GM12878 (cell line): ENCODE data around the gene TOX2. TPM values are rescaled to one million over a fixed set of nuclear protein-coding genes. Genes with fewer than 3 reads are reported as not detected.

Experiments used
- ATAC-seq: fragments of 200-7000 bp; cut with Tn5 transposase; 3 replicates; pipeline ENCODE4 v1.9.1; 2020; ENCODE audit warnings: mild to moderate bottlenecking, moderate library complexity
- BruUV-seq: library from RNA; stranded (reverse); fragments of 400-500 nt; replicated peaks from 2 replicates; lab custom pipeline; 2021; lab: Mats Ljungman, UMichigan
- CTCF ChIA-PET: fragments of 300-600 bp; sonication (Branson Sonifier 250); formaldehyde crosslinking; extraction: SDS; loops from one replicate; lab custom pipeline; 2021; ENCODE audit warnings: inconsistent platforms; lab: Yijun Ruan, JAX
- POLR2A ChIA-PET: fragments of 350-600 bp; formaldehyde crosslinking; extraction: SDS; loops from one replicate; lab custom pipeline; 2021; ENCODE audit warnings: inconsistent platforms; lab: Charles Lee
- RAD21 ChIA-PET: fragments of 300-600 bp; sonication (Branson Sonifier 250); formaldehyde crosslinking; loops from one replicate; lab custom pipeline; 2023; ENCODE audit warnings: antibody characterized with exemption; ENCODE audit not compliant: unreplicated experiment; lab: Charles Lee
- SMC1A ChIA-PET: fragments of 300-600 bp; sonication (Branson Sonifier 250); formaldehyde crosslinking; loops from one replicate; lab custom pipeline; 2023; ENCODE audit not compliant: unreplicated experiment, uncharacterized antibody; lab: Charles Lee
- DNase-seq: peaks from one replicate; pipeline ENCODE4 v3.0.0-alpha.2; 2011; ENCODE audit warnings: low read depth, low spot score
- FAIRE-seq: peaks from 3 replicates; lab custom pipeline; 2011; peaks lifted over from hg19 to GRCh38; lab: Jason Lieb, UNC
- H2AFZ ChIP-seq: 2 replicates; pipeline ENCODE4 v1.6.0; 2011; ENCODE audit warnings: low read depth, low read length, control low read depth; ENCODE audit not compliant: control insufficient read depth
- H3K27ac ChIP-seq: 2 replicates; pipeline ENCODE4 v1.5.1; 2011; ENCODE audit warnings: control low read depth; ENCODE audit not compliant: control insufficient read depth, insufficient read depth
- H3K27me3 ChIP-seq, 2 experiments: replicated peaks in 1 of 2; 2 replicates each; pipeline versions ENCODE4 v1.6.0 to v1.6.1; 2011; ENCODE audit warnings: low read length in 1 of 2; ENCODE audit not compliant: control insufficient read depth in 2 of 2, insufficient read depth in 2 of 2
- H3K36me3 ChIP-seq, 2 experiments: 2 replicates each; pipeline ENCODE4 v1.5.1; 2011; ENCODE audit warnings: low read length in 1 of 2; ENCODE audit not compliant: control insufficient read depth in 2 of 2, insufficient read depth in 2 of 2
- H3K4me1 ChIP-seq: 2 replicates; pipeline ENCODE4 v1.6.1; 2011; ENCODE audit warnings: mild to moderate bottlenecking, low read length, moderate library complexity, mixed read lengths; ENCODE audit not compliant: control insufficient read depth, insufficient read depth
- H3K4me2 ChIP-seq: 2 replicates; pipeline ENCODE4 v1.6.0; 2011; ENCODE audit warnings: control low read depth; ENCODE audit not compliant: control insufficient read depth, insufficient read depth
- H3K4me3 ChIP-seq: fragments of 200-600 bp; sonication (generic); 2 replicates; pipeline ENCODE4 v1.5.1; 2016
- H3K79me2 ChIP-seq: 2 replicates; pipeline ENCODE4 v1.6.0; 2011; ENCODE audit warnings: low read length; ENCODE audit not compliant: control insufficient read depth, insufficient read depth
- H3K9ac ChIP-seq: 2 replicates; pipeline ENCODE4 v1.8.0; 2011; ENCODE audit warnings: low read length, control low read depth, mixed read lengths; ENCODE audit not compliant: control insufficient read depth, insufficient read depth
- H3K9me3 ChIP-seq: replicated peaks from 3 replicates; pipeline ENCODE4 v1.5.1; 2011; ENCODE audit warnings: mild to moderate bottlenecking, low read length; ENCODE audit not compliant: control insufficient read depth, insufficient read depth
- H4K20me1 ChIP-seq: 2 replicates; pipeline ENCODE4 v1.6.0; 2011; ENCODE audit not compliant: control insufficient read depth, insufficient read depth
- GATAD2B ChIP-seq: fragments of 450-650 bp; conservative IDR thresholded peaks from 2 replicates; pipeline ENCODE4 v1.6.1; 2017; ENCODE audit warnings: low read depth, mild to moderate bottlenecking, moderate library complexity
- MEF2B ChIP-seq: fragments of 450-650 bp; IDR thresholded peaks from 2 replicates; pipeline ENCODE4 v1.6.1; 2018; ENCODE audit warnings: mild to moderate bottlenecking, moderate library complexity; ENCODE audit not compliant: partially characterized antibody, poor library complexity, severe bottlenecking
- NR2C1 ChIP-seq: fragments of 450-650 bp; IDR thresholded peaks from 2 replicates; pipeline ENCODE4 v1.6.1; 2017; ENCODE audit warnings: antibody characterized with exemption, mild to moderate bottlenecking, moderate library complexity
- TBL1XR1 ChIP-seq: IDR thresholded peaks from 2 replicates; pipeline ENCODE4 v1.6.1; 2012; ENCODE audit warnings: low read depth, low read length, improper control_type of control experiment
- WGBS: methylation state at CpG from one replicate; pipeline ENCODE4 v1.1.6; 2016; ENCODE audit warnings: low lambda C conversion rate; ENCODE audit not compliant: insufficient replicate concordance, insufficient coverage; ENCODE audit errors: missing lambda C conversion rate; 5-methylcytosine and 5-hydroxymethylcytosine counted together
- in situ Hi-C: fragments of 300-500 bp; cut with MboI; formaldehyde crosslinking; loops from 9 replicates; pipeline ENCODE4 v1.14.3; 2018; ENCODE audit warnings: mixed read lengths
- intact Hi-C: fragments of 100-400 bp; cut with micrococcal nuclease; formaldehyde crosslinking; loops from one replicate; pipeline ENCODE4 v1.14.2; 2022; ENCODE audit not compliant: unreplicated experiment
- polyA plus RNA-seq, 11 experiments: library from polyadenylated mRNA; depleted of rRNA in 4 of 11; unstranded in 6 of 11; stranded (reverse) in 5 of 11; fragments of >200 nt; fragmentation: Nextera tagmentation in 4 of 11; fragmentation: Illumina TruSeq in 1 of 11; extraction: Ambion mirVana in 4 of 11; extraction: Trizol in 1 of 11; gene quantifications; 1 replicate in 1 of 11; 2 replicates in 10 of 11; pipeline versions ENCODE4 v1.2.1 to v1.2.3, GENCODE V29; 2011 to 2016; ENCODE audit warnings: inconsistent platforms in 2 of 11, missing spikeins in 2 of 11, low read depth in 1 of 11
- total RNA-seq, 4 experiments: library from RNA; depleted of rRNA in 3 of 4; stranded (reverse); fragments of >200 nt in 3 of 4; fragmentation: Illumina TruSeq in 1 of 4; extraction: Trizol in 1 of 4; gene quantifications; 2 replicates each; pipeline versions ENCODE4 v1.2.1 to v1.2.3, GENCODE V29; 2013 to 2021
- TF ChIP-seq, protein P1 (sequence below), 3 experiments: IDR thresholded peaks in 2 of 3; conservative IDR thresholded peaks in 1 of 3; 2 replicates each; pipeline ENCODE4 v1.5.1; 2011; ENCODE audit warnings: low read depth in 3 of 3, low read length in 3 of 3, mild to moderate bottlenecking in 3 of 3, control low read depth in 2 of 3, moderate library complexity in 2 of 3, inconsistent platforms in 1 of 3, mixed read lengths in 1 of 3; ENCODE audit not compliant: control insufficient read depth in 2 of 3, insufficient read depth in 1 of 3; ENCODE audit errors: extremely low read depth in 1 of 3
- TF ChIP-seq, protein P2 (sequence below): fragments of 450-650 bp; IDR thresholded peaks from 2 replicates; pipeline ENCODE4 v1.6.1; 2017; ENCODE audit warnings: mild to moderate bottlenecking

The TOX2 gene
- total and polyA plus RNA-seq, 10 of the 15 experiments (the other 5 are each of a cell fraction or from before 2014, with no cell fraction given) = 2.6 to 40.5 (median 7.9) TPM

DNA sequence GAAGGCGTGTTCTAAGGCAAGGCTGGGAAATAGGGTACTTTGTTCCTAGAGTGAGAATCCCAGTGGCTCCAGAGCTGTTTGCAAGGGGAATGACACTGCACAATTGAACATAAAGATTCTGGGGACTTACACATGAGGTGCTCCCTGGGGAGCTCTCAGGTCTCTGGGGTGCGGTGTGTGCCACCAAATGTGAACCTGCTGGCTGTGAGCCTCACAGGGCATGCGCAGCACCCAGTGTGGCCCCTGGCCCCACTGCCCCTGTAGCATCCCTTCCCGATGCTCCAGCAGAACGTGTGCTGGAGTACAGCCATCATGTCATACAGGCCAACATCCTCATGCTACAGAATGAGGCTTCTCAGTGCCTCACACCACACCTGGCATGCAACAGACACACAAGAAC lies 68.2 kb downstream of the TOX2 start:
- no TSS peak for BruUV-seq
- H3K9ac ChIP-seq = no peak overlapping the region

DNA sequence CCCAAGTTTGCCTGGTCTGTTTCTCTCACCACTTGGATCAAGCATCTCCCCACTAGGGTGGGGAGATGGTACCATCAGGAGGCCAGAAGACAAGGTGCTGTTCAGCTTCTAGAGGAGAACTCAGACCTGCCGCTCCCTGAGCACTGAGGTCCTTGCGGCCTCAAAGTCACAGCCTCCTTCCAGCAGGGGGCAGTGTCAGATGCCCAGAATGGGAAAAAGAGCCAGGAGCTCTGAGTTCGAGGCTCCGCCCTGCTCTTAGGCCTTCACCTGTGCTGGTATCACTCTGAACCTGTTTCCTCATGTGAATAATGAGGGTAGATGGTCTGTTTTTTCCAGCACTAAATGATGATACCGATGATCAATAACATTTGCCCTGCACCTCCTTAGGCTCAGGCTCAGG lies 68.7 kb downstream of the TOX2 start:
- ATAC-seq (no peak), FAIRE-seq (no peak), DNase-seq (no peak)
- TF ChIP-seq, protein P1, sequence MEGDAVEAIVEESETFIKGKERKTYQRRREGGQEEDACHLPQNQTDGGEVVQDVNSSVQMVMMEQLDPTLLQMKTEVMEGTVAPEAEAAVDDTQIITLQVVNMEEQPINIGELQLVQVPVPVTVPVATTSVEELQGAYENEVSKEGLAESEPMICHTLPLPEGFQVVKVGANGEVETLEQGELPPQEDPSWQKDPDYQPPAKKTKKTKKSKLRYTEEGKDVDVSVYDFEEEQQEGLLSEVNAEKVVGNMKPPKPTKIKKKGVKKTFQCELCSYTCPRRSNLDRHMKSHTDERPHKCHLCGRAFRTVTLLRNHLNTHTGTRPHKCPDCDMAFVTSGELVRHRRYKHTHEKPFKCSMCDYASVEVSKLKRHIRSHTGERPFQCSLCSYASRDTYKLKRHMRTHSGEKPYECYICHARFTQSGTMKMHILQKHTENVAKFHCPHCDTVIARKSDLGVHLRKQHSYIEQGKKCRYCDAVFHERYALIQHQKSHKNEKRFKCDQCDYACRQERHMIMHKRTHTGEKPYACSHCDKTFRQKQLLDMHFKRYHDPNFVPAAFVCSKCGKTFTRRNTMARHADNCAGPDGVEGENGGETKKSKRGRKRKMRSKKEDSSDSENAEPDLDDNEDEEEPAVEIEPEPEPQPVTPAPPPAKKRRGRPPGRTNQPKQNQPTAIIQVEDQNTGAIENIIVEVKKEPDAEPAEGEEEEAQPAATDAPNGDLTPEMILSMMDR (IDR thresholded peaks at IDR 0.05 in 2 of 3, conservative IDR thresholded peaks at IDR 0.05 in 1 of 3; ENCODE audit: control insufficient read depth in 2 of 3, extremely low read depth in 1 of 3, insufficient read depth in 1 of 3, low read depth in 3 of 3, low read length in 3 of 3) = peak; percentile 8 to 40 (median 32); a peak in 3 of 6 replicates
- TF ChIP-seq NR2C1 (no peak), GATAD2B (no peak)
- TF ChIP-seq, protein P2, sequence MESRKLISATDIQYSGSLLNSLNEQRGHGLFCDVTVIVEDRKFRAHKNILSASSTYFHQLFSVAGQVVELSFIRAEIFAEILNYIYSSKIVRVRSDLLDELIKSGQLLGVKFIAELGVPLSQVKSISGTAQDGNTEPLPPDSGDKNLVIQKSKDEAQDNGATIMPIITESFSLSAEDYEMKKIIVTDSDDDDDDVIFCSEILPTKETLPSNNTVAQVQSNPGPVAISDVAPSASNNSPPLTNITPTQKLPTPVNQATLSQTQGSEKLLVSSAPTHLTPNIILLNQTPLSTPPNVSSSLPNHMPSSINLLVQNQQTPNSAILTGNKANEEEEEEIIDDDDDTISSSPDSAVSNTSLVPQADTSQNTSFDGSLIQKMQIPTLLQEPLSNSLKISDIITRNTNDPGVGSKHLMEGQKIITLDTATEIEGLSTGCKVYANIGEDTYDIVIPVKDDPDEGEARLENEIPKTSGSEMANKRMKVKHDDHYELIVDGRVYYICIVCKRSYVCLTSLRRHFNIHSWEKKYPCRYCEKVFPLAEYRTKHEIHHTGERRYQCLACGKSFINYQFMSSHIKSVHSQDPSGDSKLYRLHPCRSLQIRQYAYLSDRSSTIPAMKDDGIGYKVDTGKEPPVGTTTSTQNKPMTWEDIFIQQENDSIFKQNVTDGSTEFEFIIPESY = peak; percentile 98
- WGBS = 86% methylated on average over 5 of the region's 5 CpGs
- H2AFZ ChIP-seq = no peak overlapping the region
- intact Hi-C loops (no loop called here), in situ Hi-C loops (no loop called here)
- no peak overlapping the region for H3K27ac ChIP-seq
- ChIA-PET SMC1A (interaction anchor here (0.8 to 5.1 kb wide), 5 partner anchors 9 to 45 kb away, joined by 3 to 32 read pairs (median 4); no protein-coding TSS in a partner anchor), POLR2A (no interaction called here), RAD21 (interaction anchor here (0.9 to 1.6 kb wide), 4 partner anchors 19 to 233 kb away, joined by 3 to 7 read pairs (median 4); no protein-coding TSS in a partner anchor), CTCF (interaction anchor here (1.1 to 2.6 kb wide), 5 partner anchors 10 to 97 kb away, joined by 3 to 7 read pairs (median 5); no protein-coding TSS in a partner anchor)
- H3K9ac ChIP-seq = no peak overlapping the region
- H3K79me2 ChIP-seq = no peaks in the 10 kb centered on the region
- H3K9me3 ChIP-seq = no peaks in the 10 kb centered on the region
- H3K4me3 ChIP-seq = no peak overlapping the region
- H3K4me1 ChIP-seq = peaks cover 3% of the 10 kb centered on the region
- no peaks in the 10 kb centered on the region for H4K20me1 ChIP-seq
- BruUV-seq = no TSS peak
- H3K4me2 ChIP-seq = no peak overlapping the region
- H3K27me3 ChIP-seq = no peaks in the 10 kb centered on the region
- H3K36me3 ChIP-seq = no peaks in the 10 kb centered on the region

More for the DNA sequence above, 68.2 kb downstream of the TOX2 start:
- H3K27me3 ChIP-seq = no peaks in the 10 kb centered on the region
- TF ChIP-seq MEF2B (peak; percentile 84), TBL1XR1 (no peak)
- no peak overlapping the region for H2AFZ ChIP-seq
- FAIRE-seq (no peak), ATAC-seq (no peak), DNase-seq (no peak)
- no peaks in the 10 kb centered on the region for H4K20me1 ChIP-seq
- POLR2A ChIA-PET = no interaction called here
- no peak overlapping the region for H3K27ac ChIP-seq
- SMC1A ChIA-PET = interaction anchor here (0.8 to 5.1 kb wide), 12 partner anchors 7 to 246 kb away, joined by 3 to 32 read pairs (median 4); no protein-coding TSS in a partner anchor
- H3K4me2 ChIP-seq = no peak overlapping the region
- H3K79me2 ChIP-seq = no peaks in the 10 kb centered on the region
- H3K36me3 ChIP-seq = no peaks in the 10 kb centered on the region
- RAD21 ChIA-PET = interaction anchor here (0.8 to 1.5 kb wide), 7 partner anchors 18 to 232 kb away, joined by 3 to 5 read pairs (median 4); no protein-coding TSS in a partner anchor
- intact Hi-C loops = no loop called here
- H3K9me3 ChIP-seq = no peaks in the 10 kb centered on the region
- no peak overlapping the region for H3K4me3 ChIP-seq
- in situ Hi-C loops = no loop called here
- no peaks in the 10 kb centered on the region for H3K4me1 ChIP-seq
- CTCF ChIA-PET = interaction anchor here (0.8 to 2.6 kb wide), 8 partner anchors 11 to 233 kb away, joined by 3 to 7 read pairs (median 4); no protein-coding TSS in a partner anchor
- 44% methylated on average over 5 of the region's 5 CpGs for WGBS
